ENCODE results near the gene IGDCC3.

DNA sequence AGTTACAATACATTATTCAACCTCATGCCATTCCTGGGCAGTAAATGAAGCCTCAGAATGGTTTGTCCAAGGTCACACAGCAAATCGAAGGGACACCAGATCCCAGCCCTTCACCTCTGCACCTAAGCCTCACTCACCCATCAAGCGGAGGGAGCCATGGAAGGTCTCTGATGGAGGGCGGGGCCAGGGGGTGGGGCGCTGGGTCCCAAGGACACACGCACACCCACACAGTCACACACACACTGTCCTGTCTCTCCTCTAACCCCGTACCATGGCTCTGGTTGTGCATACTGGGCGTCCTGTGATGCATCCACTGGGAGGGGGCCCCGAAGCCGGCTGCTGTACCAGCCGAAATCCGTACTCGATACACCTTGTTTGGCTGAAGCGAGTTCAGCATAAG lies 15.3 kb upstream of the IGDCC3 start:
- TF ChIP-seq, protein P1, sequence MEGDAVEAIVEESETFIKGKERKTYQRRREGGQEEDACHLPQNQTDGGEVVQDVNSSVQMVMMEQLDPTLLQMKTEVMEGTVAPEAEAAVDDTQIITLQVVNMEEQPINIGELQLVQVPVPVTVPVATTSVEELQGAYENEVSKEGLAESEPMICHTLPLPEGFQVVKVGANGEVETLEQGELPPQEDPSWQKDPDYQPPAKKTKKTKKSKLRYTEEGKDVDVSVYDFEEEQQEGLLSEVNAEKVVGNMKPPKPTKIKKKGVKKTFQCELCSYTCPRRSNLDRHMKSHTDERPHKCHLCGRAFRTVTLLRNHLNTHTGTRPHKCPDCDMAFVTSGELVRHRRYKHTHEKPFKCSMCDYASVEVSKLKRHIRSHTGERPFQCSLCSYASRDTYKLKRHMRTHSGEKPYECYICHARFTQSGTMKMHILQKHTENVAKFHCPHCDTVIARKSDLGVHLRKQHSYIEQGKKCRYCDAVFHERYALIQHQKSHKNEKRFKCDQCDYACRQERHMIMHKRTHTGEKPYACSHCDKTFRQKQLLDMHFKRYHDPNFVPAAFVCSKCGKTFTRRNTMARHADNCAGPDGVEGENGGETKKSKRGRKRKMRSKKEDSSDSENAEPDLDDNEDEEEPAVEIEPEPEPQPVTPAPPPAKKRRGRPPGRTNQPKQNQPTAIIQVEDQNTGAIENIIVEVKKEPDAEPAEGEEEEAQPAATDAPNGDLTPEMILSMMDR (IDR thresholded peaks at IDR 0.05; ENCODE audit: insufficient read depth, low read length): no peak
- TF ChIP-seq GABPA (IDR thresholded peaks at IDR 0.05; ENCODE audit: low read depth): no peak
- no peak for TF ChIP-seq POLR2AphosphoS5 (IDR thresholded peaks at IDR 0.05; ENCODE audit: low read depth)
- no peak for TF ChIP-seq REST (IDR thresholded peaks at IDR 0.05; ENCODE audit: insufficient replicate concordance, low read depth)
- TF ChIP-seq SPI1 (IDR thresholded peaks at IDR 0.05; ENCODE audit: borderline replicate concordance, low read depth): no peak
